Measurements from ENCODE around the gene TNFRSF13B. TPM values are rescaled to one million over a fixed set of nuclear protein-coding genes. Genes with fewer than 3 reads are reported as not detected.

The TNFRSF13B gene
- total RNA-seq, 1 experiment from 2014 or later: not detected

DNA sequence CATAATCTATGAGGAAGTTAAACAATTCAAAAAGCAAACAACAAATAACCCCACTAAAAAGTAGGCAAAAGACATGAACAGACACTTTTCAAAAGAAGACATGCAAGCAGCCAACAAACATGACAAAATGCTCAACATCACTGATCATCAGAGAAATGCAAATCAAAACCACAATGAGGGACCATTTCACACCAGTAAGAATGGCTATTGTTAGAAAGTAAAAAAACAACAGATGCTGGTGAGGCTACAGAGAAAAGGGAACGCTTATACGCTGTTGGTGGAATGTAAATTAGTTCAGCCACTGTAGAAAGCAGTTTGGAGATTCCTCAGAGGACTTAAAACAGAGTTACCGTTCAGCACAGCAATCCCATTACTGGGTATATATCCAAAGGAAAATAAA, 24.4 kb downstream of the TNFRSF13B start:
- no peak overlapping the region for H3K4me2 ChIP-seq (ENCODE audit: low read length)
- POLR2A ChIA-PET: no interaction called here
- H3K4me1 ChIP-seq (ENCODE audit: control insufficient read depth in 1 of 2, insufficient read depth in 2 of 2, low read length in 2 of 2): peaks cover 2 to 14% of the 10 kb centered on the region in 2 experiments; a peak in 3 of 4 replicates
- ATAC-seq: no peak
- H3K79me2 ChIP-seq (ENCODE audit: insufficient read depth, low read length): no peaks in the 10 kb centered on the region
- DNase-seq (ENCODE audit: low read depth, low spot score): no peak
- intact Hi-C loops (cut with micrococcal nuclease): no loop called here
- no peak overlapping the region for H3K4me3 ChIP-seq (replicated peaks in 1 of 2; ENCODE audit: low read depth in 1 of 2, low read length in 2 of 2)
- RAD21 ChIA-PET (ENCODE audit: low non-redundant PET in 1 of 2, low total read pairs in 2 of 2, uncharacterized antibody in 2 of 2, unreplicated experiment in 2 of 2): no interaction called here
- H3K9ac ChIP-seq (ENCODE audit: low read length): no peak overlapping the region
- CTCF ChIA-PET: no interaction called here
- H3K27ac ChIP-seq (ENCODE audit: low read depth, low read length): no peak overlapping the region
- no peaks in the 10 kb centered on the region for H3K36me3 ChIP-seq (ENCODE audit: control insufficient read depth in 1 of 2, insufficient read depth in 2 of 2, low read length in 2 of 2)
- no peaks in the 10 kb centered on the region for H3K27me3 ChIP-seq (ENCODE audit: insufficient read depth, low read length)
- no peaks in the 10 kb centered on the region for H4K20me1 ChIP-seq (ENCODE audit: insufficient read depth)
- no TSS peak for BruUV-seq (replicated peaks)
- H3K9me2 ChIP-seq (ENCODE audit: insufficient read depth): no peaks in the 10 kb centered on the region
- no peak overlapping the region for H2AFZ ChIP-seq (ENCODE audit: low read depth, low read length, poor library complexity, severe bottlenecking)
- H3K9me3 ChIP-seq (ENCODE audit: control insufficient read depth in 1 of 2, insufficient read depth in 1 of 2, low read depth in 1 of 2, low read length in 2 of 2): no peaks in the 10 kb centered on the region
- TF ChIP-seq, protein P1, sequence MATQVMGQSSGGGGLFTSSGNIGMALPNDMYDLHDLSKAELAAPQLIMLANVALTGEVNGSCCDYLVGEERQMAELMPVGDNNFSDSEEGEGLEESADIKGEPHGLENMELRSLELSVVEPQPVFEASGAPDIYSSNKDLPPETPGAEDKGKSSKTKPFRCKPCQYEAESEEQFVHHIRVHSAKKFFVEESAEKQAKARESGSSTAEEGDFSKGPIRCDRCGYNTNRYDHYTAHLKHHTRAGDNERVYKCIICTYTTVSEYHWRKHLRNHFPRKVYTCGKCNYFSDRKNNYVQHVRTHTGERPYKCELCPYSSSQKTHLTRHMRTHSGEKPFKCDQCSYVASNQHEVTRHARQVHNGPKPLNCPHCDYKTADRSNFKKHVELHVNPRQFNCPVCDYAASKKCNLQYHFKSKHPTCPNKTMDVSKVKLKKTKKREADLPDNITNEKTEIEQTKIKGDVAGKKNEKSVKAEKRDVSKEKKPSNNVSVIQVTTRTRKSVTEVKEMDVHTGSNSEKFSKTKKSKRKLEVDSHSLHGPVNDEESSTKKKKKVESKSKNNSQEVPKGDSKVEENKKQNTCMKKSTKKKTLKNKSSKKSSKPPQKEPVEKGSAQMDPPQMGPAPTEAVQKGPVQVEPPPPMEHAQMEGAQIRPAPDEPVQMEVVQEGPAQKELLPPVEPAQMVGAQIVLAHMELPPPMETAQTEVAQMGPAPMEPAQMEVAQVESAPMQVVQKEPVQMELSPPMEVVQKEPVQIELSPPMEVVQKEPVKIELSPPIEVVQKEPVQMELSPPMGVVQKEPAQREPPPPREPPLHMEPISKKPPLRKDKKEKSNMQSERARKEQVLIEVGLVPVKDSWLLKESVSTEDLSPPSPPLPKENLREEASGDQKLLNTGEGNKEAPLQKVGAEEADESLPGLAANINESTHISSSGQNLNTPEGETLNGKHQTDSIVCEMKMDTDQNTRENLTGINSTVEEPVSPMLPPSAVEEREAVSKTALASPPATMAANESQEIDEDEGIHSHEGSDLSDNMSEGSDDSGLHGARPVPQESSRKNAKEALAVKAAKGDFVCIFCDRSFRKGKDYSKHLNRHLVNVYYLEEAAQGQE (IDR thresholded peaks at IDR 0.05; ENCODE audit: low read depth): no peak
- TF ChIP-seq CTCF (IDR thresholded peaks at IDR 0.05 in 2 of 3, conservative IDR thresholded peaks at IDR 0.05 in 1 of 3; ENCODE audit: borderline replicate concordance in 1 of 3, insufficient read depth in 1 of 3, low read depth in 2 of 3, low read length in 2 of 3) (no peak), TCF7L2 (IDR thresholded peaks at IDR 0.05; ENCODE audit: borderline replicate concordance, extremely low read depth, insufficient read depth, insufficient read length) (no peak), EZH2 (IDR thresholded peaks at IDR 0.05) (no peak), ZNF274 (IDR thresholded peaks at IDR 0.05; ENCODE audit: low read depth, low read length) (no peak)
